Stimulated activated CD4-positive, alpha-beta T cell treated with anti-CD3 and anti-CD28 coated beads, TNF-alpha, amount 100 ng/mL, for 4 hours (primary cell): ENCODE measurements around the gene CRYGC.

Source experiments
- DNase-seq, 3 experiments: peaks; one replicate each; pipeline ENCODE4 v3.0.0-alpha.2; 2020; ENCODE audit warnings: low read depth in 3 of 3

The CRYGC gene

DNA sequence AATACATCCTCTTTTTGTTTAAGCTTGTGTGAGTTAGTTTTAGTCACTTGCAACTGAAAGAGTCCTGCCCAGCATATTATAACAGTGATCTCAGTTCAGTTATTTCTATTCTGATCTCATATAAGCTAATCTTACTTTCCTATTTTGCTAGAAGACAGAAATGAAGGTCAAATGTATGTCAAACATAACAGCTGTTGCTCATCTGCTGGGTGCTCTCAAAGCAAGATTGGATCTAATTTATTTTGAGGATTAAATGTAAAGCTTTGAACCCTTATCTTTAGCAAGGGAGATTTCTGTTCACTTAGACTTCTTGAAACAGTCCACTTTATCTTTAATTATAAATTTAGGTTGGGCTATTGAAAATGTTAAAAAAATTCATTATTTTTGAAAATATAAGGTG is 36.5 kb downstream of the CRYGC start:
- no peak for DNase-seq

DNA sequence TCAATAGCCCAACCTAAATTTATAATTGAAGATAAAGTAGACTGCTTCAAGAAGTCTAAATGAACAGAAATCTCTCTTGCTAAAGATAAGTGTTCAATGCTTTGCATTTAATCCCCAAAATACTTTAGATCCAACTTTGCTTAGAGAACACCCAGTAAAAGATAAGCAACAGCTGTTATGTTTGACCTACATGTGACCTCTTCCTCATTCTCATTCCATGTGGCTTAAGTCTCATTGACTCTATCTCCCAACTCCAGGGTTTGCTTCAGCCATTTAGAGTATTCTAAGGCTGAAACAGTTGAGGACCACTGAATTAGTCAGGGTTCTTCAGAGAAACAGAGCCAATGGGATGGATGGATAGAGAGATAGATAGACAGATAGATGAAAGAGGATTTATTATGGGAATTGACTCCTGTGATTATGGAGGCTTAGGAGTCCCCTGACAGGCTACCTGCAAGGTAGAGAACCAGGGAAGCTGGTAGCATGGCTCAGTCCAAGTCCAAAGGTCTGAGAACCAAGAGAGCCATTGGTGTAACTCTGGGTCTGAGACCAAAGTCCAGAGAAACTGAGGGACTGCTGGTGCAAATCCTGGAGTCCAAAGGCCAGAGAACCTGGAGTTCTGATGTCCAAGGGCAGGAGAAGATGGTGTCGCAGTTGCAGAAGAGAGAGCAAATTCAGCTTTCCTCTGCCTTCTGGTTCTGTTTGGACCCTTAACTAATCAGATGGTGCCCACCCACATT is 37.4 kb downstream of the CRYGC start:
- DNase-seq: no peak

DNA sequence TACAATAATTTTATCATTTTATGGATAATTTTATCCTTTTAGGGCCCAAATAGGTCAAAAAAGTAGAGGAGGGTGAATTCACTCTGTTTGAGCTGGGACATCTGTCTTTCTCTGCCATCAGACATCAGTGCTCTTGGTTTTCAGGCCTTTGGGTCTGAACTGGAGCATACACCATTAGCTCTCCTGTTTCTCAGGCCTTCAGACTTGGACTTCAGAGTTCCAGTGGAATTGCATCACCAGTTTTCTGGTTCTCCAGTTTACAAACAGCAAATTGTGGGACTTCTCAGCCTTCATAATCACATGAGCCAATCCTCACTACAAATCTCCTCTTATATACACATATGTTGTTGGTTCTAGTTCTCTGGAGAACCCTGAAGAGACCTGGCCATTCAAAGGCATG is 39.2 kb downstream of the CRYGC start:
- no peak for DNase-seq

- no peak for DNase-seq
Observed at GRCh38 chr2:208086029-208086428, 43.6 kb downstream of the CRYGC start.

GRCh38 chr2:208083807-208084206 is 45.8 kb downstream of the CRYGC start:
- no peak for DNase-seq
